Stimulated activated CD4-positive, alpha-beta T cell treated with anti-CD3 and anti-CD28 coated beads, Interleukin-2, amount 100 ng/mL, for 48 hours (primary cell): ENCODE data around the gene CYB5D1.
A peak's percentile ranks its signal among the peaks of the same experiment; 100 is the strongest.

Experiments
- DNase-seq, 2 donors: peaks; one replicate each; pipeline ENCODE4 v3.0.0-alpha.2; 2020

CYB5D1 gene

DNA sequence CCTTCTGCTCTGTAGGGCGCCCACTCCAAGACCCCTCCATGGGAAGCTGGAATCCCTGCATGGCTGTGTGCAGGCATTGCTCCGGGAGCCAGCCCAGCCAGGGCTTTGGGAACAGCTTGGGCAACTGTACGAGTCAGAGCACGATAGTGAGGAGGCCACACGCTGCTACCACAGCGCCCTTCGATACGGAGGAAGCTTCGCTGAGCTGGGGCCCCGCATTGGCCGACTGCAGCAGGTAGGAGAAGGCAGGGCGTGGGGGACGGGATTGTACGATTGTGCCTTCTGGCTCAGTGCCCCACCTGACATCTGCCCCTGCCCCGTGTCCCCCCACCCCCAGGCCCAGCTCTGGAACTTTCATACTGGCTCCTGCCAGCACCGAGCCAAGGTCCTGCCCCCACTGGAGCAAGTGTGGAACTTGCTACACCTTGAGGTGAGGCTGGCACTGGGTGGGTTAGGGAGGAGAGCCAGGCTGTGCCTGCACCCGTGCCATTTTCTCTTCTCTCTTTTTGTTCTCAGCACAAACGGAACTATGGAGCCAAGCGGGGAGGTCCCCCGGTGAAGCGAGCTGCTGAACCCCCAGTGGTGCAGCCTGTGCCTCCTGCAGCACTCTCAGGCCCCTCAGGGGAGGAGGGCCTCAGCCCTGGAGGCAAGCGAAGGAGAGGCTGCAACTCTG lies 11.6 kb upstream of the CYB5D1 start:
- no peak for DNase-seq

DNA sequence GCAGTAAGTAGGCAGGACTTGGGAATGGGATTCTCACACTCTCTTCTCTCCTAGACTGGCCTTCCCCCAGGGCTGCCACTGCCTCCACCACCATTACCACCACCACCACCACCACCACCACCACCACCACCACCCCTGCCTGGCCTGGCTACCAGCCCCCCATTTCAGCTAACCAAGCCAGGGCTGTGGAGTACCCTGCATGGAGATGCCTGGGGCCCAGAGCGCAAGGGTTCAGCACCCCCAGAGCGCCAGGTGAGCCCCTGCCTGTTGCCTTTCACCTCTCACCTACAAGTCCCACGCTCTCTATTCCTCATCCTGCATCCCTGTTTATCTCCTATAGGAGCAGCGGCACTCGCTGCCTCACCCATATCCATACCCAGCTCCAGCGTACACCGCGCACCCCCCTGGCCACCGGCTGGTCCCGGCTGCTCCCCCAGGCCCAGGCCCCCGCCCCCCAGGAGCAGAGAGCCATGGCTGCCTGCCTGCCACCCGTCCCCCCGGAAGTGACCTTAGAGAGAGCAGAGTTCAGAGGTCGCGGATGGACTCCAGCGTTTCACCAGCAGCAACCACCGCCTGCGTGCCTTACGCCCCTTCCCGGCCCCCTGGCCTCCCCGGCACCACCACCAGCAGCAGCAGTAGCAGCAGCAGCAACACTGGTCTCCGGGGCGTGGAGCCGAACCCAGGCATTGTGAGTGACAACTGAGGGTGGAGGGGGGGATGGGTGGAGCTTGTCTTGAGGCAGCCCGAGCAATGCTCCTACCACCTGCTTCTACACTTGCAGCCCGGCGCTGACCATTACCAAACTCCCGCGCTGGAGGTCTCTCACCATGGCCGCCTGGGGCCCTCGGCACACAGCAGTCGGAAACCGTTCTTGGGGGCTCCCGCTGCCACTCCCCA lies 10.8 kb upstream of the CYB5D1 start:
- DNase-seq, result no peak

DNA sequence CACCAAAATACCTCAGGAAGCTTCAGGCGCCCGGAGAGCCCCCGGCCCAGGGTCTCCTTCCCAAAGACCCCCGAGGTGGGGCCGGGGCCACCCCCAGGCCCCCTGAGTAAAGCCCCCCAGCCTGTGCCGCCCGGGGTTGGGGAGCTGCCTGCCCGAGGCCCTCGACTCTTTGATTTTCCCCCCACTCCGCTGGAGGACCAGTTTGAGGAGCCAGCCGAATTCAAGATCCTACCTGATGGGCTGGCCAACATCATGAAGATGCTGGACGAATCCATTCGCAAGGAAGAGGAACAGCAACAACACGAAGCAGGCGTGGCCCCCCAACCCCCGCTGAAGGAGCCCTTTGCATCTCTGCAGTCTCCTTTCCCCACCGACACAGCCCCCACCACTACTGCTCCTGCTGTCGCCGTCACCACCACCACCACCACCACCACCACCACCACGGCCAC lies 9.6 kb upstream of the CYB5D1 start:
- DNase-seq, result no peak

DNA sequence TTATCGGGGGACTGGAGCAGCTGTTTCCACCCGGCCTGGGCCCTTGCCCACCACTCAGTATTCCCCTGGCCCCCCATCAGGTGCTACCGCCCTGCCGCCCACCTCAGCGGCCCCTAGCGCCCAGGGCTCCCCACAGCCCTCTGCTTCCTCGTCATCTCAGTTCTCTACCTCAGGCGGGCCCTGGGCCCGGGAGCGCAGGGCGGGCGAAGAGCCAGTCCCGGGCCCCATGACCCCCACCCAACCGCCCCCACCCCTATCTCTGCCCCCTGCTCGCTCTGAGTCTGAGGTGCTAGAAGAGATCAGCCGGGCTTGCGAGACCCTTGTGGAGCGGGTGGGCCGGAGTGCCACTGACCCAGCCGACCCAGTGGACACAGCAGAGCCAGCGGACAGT lies 9.1 kb upstream of the CYB5D1 start:
- DNase-seq, result no peak

DNA sequence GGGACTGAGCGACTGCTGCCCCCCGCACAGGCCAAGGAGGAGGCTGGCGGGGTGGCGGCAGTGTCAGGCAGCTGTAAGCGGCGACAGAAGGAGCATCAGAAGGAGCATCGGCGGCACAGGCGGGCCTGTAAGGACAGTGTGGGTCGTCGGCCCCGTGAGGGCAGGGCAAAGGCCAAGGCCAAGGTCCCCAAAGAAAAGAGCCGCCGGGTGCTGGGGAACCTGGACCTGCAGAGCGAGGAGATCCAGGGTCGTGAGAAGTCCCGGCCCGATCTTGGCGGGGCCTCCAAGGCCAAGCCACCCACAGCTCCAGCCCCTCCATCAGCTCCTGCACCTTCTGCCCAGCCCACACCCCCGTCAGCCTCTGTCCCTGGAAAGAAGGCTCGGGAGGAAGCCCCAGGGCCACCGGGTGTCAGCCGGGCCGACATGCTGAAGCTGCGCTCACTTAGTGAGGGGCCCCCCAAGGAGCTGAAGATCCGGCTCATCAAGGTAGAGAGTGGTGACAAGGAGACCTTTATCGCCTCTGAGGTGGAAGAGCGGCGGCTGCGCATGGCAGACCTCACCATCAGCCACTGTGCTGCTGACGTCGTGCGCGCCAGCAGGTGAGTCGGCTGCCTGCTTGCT lies 8.6 kb upstream of the CYB5D1 start:
- DNase-seq, result no peak

DNA sequence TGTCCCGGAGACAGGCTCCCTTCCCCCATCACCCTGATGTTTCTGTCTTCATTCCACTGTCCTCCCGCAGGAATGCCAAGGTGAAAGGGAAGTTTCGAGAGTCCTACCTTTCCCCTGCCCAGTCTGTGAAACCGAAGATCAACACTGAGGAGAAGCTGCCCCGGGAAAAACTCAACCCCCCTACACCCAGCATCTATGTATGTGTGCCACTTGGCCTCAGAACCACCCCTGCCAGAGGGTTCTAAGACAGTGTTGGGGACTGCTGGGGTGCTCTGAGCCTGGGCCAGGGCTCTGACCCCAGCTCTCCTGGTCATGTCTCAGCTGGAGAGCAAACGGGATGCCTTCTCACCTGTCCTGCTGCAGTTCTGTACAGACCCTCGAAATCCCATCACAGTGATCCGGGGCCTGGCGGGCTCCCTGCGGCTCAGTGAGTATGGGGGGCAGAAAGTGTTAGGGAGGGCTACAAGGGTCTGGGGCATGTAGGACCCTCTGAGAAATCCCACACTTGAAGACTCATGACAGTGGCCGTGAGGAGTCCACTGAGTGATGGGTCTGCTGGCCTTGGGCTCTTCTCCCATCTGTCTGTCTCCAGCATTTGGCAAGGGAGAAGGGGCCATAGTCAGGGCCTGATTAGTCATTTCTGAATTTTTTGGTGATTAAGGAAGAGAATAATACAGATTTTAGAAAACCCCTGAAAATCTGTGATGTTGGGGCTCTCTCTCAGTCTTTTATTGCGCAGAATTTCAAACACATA lies 7.9 kb upstream of the CYB5D1 start:
- DNase-seq, result no peak

DNA sequence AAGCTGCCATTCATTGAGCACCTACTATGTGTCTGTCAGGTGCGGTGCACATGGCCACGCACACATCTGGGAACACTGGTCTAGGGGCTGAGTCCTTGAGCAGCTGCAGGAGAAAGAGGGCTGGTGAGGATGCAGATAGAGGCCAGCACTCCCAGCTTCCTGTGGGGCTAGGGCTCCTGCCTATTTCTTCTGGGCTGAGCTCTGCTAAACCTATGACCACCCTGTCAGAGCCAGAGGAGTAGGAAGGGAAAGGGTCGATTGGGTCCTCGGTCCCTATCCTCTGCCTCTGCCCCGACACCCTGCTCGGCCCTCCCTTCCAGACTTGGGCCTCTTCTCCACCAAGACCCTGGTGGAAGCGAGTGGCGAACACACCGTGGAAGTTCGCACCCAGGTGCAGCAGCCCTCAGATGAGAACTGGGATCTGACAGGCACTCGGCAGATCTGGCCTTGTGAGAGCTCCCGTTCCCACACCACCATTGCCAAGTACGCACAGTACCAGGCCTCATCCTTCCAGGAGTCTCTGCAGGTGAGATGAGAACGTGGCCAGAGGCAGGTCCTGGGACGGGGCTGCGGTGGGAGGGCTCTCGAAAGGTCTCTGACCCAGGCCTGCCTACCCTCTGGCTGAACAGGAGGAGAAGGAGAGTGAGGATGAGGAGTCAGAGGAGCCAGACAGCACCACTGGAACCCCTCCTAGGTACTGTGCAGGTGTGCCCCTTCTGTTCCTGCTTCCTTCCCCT lies 6.9 kb upstream of the CYB5D1 start:
- no peak for DNase-seq

DNA sequence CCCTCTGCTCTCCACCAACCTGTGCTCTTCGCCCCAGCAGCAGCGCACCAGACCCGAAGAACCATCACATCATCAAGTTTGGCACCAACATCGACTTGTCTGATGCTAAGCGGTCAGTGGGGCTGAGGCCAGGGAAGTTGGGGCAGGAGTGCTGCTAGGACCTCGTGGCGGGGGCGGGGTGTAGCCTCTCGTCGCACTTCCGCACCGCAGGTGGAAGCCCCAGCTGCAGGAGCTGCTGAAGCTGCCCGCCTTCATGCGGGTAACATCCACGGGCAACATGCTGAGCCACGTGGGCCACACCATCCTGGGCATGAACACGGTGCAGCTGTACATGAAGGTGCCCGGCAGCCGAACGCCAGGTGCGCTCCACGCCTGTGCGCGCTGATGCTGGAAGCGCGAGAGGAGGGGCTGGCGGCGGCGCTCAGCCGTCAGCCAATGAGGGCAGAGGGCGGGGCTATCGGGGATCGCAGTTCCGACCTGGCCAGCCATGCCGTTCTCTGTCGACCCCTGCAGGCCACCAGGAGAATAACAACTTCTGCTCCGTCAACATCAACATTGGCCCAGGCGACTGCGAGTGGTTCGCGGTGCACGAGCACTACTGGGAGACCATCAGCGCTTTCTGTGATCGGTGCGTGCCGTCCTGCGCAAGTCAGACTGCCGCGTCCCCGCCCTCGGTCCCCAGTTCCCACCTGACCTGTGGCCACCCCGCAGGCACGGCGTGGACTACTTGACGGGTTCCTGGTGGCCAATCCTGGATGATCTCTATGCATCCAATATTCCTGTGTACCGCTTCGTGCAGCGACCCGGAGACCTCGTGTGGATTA lies 6.2 kb upstream of the CYB5D1 start:
- DNase-seq, result peak; percentile 93 to 94

DNA sequence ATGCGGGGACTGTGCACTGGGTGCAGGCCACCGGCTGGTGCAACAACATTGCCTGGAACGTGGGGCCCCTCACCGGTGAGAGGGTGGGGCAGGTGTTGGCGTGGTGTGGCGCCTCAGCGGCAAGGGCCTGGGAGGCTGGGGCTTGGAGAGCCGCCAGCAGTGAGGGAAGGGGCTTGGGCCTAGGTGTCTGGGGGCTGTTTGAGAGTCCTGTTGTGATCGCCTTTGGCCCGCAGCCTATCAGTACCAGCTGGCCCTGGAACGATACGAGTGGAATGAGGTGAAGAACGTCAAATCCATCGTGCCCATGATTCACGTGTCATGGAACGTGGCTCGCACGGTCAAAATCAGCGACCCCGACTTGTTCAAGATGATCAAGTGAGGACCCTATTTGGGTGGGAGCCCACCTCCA lies 5.5 kb upstream of the CYB5D1 start:
- no peak for DNase-seq

DNA sequence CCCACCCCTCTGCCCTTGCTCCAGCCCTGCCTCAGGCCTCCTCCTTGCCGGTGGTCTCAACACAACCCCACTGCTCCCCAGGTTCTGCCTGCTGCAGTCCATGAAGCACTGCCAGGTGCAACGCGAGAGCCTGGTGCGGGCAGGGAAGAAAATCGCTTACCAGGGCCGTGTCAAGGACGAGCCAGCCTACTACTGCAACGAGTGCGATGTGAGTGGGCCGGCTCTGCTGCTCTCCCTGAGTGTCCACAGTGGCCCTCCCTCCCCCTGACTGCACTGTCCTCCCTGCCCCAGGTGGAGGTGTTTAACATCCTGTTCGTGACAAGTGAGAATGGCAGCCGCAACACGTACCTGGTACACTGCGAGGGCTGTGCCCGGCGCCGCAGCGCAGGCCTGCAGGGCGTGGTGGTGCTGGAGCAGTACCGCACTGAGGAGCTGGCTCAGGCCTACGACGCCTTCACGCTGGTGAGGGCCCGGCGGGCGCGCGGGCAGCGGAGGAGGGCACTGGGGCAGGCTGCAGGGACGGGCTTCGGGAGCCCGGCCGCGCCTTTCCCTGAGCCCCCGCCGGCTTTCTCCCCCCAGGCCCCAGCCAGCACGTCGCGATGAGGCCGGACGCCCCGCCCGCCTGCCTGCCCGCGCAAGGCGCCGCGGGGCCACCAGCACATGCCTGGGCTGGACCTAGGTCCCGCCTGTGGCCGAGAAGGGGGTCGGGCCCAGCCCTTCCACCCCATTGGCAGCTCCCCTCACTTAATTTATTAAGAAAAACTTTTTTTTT lies 4.7 kb upstream of the CYB5D1 start:
- no peak for DNase-seq

DNA sequence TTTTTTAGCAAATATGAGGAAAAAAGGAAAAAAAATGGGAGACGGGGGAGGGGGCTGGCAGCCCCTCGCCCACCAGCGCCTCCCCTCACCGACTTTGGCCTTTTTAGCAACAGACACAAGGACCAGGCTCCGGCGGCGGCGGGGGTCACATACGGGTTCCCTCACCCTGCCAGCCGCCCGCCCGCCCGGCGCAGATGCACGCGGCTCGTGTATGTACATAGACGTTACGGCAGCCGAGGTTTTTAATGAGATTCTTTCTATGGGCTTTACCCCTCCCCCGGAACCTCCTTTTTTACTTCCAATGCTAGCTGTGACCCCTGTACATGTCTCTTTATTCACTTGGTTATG lies 4.1 kb upstream of the CYB5D1 start:
- DNase-seq, result no peak

DNA sequence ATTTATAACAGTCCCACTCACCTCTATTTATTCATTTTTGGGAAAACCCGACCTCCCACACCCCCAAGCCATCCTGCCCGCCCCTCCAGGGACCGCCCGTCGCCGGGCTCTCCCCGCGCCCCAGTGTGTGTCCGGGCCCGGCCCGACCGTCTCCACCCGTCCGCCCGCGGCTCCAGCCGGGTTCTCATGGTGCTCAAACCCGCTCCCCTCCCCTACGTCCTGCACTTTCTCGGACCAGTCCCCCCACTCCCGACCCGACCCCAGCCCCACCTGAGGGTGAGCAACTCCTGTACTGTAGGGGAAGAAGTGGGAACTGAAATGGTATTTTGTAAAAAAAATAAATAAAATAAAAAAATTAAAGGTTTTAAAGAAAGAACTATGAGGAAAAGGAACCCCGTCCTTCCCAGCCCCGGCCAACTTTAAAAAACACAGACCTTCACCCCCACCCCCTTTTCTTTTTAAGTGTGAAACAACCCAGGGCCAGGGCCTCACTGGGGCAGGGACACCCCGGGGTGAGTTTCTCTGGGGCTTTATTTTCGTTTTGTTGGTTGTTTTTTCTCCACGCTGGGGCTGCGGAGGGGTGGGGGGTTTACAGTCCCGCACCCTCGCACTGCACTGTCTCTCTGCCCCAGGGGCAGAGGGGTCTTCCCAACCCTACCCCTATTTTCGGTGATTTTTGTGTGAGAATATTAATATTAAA lies 3.6 kb upstream of the CYB5D1 start:
- DNase-seq, result no peak

DNA sequence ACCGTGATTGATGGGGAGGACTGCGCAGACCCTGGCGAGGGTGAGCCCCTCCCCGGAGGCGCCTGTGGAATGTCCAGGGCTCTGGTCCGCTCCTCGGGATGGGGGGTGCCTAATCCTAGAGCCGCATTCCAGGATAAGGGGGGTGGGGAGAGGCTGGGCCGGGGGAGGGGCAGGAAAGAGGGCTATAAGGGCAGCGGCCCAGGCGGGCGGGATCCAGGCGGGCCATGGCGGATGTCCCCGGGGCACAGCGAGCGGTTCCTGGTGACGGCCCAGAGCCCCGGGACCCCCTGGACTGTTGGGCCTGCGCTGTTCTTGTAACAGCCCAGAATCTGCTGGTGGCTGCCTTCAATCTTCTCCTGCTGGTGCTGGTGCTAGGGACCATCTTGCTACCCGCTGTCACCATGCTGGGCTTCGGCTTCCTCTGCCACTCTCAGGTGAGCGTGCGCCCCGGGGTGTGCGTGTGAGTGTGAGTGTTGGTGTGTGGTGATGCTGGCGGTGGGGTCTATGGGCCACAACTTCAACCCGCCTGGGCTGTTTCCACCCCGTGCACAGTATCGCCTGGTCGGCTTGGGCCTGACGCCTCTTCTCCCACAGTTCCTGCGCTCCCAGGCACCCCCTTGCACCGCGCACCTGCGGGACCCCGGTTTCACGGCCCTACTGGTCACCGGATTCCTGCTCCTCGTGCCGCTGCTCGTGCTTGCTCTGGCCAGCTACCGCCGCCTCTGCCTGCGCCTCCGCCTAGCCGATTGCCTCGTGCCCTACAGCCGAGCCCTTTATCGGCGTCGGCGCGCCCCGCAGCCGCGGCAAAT lies 2.7 kb upstream of the CYB5D1 start, which contains the start of gene TMEM88:
TMEM88 (plus strand) TSS at position 216 of the 809 bp plus-strand sequence; CDS start at position 225, 9 bp downstream.
- DNase-seq, result no peak

DNA sequence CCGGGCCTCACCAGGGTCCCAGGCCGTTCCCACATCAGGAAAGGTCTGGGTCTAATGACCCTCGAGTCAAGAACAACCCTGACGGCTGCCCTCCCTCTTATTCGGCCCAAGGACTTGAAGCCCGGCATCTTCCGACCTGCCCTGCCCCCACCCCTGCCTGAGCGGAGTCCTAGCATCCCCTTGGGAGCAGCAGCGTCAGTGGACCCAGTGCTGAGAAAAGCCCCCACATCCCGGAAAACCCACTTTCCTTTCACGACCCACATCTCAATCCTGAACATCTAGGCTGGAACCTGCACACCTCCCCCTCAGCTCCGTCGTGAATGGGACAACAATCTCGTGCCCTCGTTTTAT lies 2.2 kb upstream of the CYB5D1 start:
- DNase-seq, result no peak

DNA sequence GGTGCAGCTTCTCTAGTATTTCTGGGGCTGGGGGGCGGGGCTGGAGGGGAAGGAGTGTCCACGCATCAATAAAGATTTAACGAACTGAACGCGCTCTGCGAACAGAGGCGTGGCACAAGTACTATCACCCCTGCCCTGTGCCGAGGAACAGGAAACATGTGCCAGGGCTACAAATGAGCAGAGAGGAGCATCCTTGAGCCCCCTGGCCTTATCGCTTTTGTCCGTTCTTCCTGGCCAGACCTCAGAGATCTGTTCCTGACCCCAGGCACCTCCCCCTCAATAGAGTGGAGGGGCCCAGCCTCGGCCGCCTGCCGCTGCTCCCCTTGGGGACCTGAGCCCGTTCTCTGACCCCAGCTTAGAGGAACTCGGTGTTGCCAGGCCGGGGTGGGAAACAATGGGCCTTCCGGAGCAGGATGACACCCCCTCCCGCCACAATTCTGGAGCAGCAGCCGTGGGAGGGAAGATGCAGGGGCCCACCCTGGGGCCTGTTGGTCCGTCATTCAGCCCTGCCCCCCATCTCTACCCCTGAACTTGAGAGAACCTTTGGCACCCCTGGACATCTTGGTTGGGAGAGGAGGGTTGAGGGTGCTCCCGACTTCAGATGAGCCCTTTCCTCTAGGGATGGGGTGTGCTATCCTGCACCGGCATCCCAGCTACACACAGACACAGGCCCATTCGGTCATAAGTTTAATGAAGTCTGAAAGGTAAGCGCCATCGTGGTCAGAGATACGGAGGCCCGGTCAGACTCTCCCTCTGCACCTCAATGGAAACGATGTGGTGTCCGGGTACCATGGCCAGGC lies 1.6 kb upstream of the CYB5D1 start:
- no peak for DNase-seq

DNA sequence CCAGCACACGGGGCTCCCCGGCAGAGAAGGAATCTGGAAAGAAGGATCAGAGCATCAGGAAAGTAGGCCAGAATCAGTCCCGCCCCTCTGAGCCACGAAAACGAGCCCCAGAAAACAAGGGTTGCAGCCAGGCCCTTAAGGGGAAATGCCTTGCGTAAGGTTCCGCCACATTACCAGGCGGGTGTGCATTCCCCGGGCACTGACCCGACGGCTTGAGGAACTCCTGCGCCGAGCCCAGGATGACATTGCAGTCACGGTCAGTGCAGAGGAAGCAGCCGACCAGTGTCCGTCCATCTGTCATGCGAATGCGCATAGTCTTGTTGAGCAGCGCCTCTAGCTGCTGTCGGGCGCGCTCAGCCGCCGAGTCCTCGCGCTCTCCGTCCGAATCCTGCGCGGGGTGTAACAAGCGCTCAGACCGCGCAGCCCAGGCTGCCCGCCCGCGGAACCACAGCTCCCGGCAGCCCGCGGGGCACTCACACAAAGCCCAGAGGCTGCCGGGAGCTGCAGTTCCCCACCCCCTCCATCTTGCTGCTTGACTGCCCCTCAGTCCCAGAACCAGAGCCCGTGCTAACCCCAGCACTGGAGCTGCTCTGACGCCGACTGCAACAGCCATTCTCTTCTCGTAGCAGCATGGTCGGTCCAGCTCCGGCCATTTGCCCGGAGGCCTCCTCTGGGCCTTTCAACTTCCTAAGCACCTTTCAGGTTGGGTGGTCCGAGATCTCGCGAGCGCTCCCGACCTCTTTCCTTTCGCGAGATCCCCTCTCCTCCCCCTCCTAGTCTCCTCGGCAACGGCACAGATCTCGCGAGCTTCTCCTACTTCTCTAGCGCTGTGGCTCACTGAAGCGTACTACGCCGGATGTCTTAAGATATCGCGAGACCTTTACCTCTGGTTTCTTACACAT lies 741 bp upstream of the CYB5D1 start, which contains the start of gene NAA38:
NAA38 (minus strand) TSS at position 749 of the 902 bp plus-strand sequence; CDS start at position 653, 96 bp downstream.
- peak; percentile 81 to 85 for DNase-seq

DNA sequence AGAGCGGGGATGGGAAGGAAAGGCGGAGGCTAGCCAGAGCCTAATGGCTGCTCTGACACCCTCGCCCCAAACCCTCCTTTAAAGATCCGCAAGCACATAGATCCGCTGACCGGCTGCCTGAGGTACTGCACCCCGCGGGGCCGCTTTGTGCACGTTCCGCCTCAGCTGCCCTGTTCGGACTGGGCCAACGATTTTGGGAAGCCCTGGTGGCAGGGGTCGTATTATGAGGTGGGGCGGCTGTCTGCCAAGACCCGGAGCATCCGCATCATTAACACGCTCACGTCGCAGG lies 663 bp downstream of the CYB5D1 start:
- no peak for DNase-seq
